Trophoblast cell (in vitro differentiated cells and primary cell): ENCODE measurements around the gene SMURF2.

Experiments used
- DNase-seq, 2 donors: peaks; one replicate each; pipeline ENCODE4 v3.0.0-alpha.2; 2016
- H2AFZ ChIP-seq: 2 replicates; pipeline ENCODE4 v1.6.1; 2013; ENCODE audit warnings: low read length, moderate library complexity, mild to moderate bottlenecking; ENCODE audit not compliant: insufficient read depth, poor library complexity
- H2AK5ac ChIP-seq: 2 replicates; pipeline ENCODE4 v1.6.1; 2013; ENCODE audit warnings: mild to moderate bottlenecking, low read length
- H2BK120ac ChIP-seq: 2 replicates; pipeline ENCODE4 v1.6.1; 2013; ENCODE audit warnings: low read length, mild to moderate bottlenecking, moderate library complexity; ENCODE audit not compliant: insufficient read depth, poor library complexity
- H2BK12ac ChIP-seq: 2 replicates; pipeline ENCODE4 v1.6.1; 2013; ENCODE audit warnings: mild to moderate bottlenecking, low read length, moderate library complexity
- H2BK5ac ChIP-seq: 2 replicates; pipeline ENCODE4 v1.6.1; 2013; ENCODE audit warnings: low read length, low read depth, moderate library complexity, mild to moderate bottlenecking; ENCODE audit not compliant: poor library complexity
- H3K14ac ChIP-seq: 2 replicates; pipeline ENCODE4 v1.6.1; 2013; ENCODE audit warnings: mild to moderate bottlenecking, low read length
- H3K18ac ChIP-seq: 2 replicates; pipeline ENCODE4 v1.6.1; 2013; ENCODE audit warnings: mild to moderate bottlenecking, low read length
- H3K23ac ChIP-seq: 2 replicates; pipeline ENCODE4 v1.6.1; 2013; ENCODE audit warnings: low read length
- H3K27ac ChIP-seq: 2 replicates; pipeline ENCODE4 v1.5.1; 2013; ENCODE audit warnings: low read depth, mild to moderate bottlenecking, inconsistent platforms, low read length, moderate library complexity
- H3K27me3 ChIP-seq: 2 replicates; pipeline ENCODE4 v1.6.1; 2013; ENCODE audit warnings: inconsistent platforms, mild to moderate bottlenecking, low read length, moderate library complexity; ENCODE audit not compliant: insufficient read depth
- H3K36me3 ChIP-seq, 2 experiments: 1 replicate in 1 of 2; 2 replicates in 1 of 2; pipeline ENCODE4 v1.6.1; 2013; ENCODE audit warnings: low read length in 2 of 2, mild to moderate bottlenecking in 2 of 2, moderate library complexity in 1 of 2; ENCODE audit not compliant: insufficient read depth in 2 of 2, control insufficient read depth in 1 of 2
- H3K4ac ChIP-seq: 2 replicates; pipeline ENCODE4 v1.6.1; 2013; ENCODE audit warnings: low read depth, mild to moderate bottlenecking, low read length, moderate library complexity
- H3K4me1 ChIP-seq, 2 experiments: 1 replicate in 1 of 2; 2 replicates in 1 of 2; pipeline ENCODE4 v1.6.1; 2013; ENCODE audit warnings: low read length in 2 of 2, mild to moderate bottlenecking in 2 of 2, moderate library complexity in 1 of 2; ENCODE audit not compliant: insufficient read depth in 2 of 2, control insufficient read depth in 1 of 2
- H3K4me2 ChIP-seq: 2 replicates; pipeline ENCODE4 v1.6.1; 2013; ENCODE audit warnings: inconsistent platforms, mild to moderate bottlenecking, low read length, moderate library complexity
- H3K4me3 ChIP-seq: 2 replicates; pipeline ENCODE4 v1.5.1; 2013; ENCODE audit warnings: mild to moderate bottlenecking, low read depth, low read length, inconsistent platforms
- H3K79me1 ChIP-seq: one replicate; pipeline ENCODE4 v1.6.1; 2013; ENCODE audit warnings: low read length
- H3K79me2 ChIP-seq: 2 replicates; pipeline ENCODE4 v1.6.1; 2013; ENCODE audit warnings: low read length, mild to moderate bottlenecking; ENCODE audit not compliant: control insufficient read depth, insufficient read depth, poor library complexity
- H3K9ac ChIP-seq: 2 replicates; pipeline ENCODE4 v1.6.1; 2013; ENCODE audit warnings: mild to moderate bottlenecking, low read length
- H3K9me3 ChIP-seq: 2 replicates; pipeline ENCODE4 v1.6.1; 2013; ENCODE audit warnings: low read depth, mild to moderate bottlenecking, control low read depth, inconsistent platforms, low read length; ENCODE audit not compliant: insufficient read depth
- H4K12ac ChIP-seq: 2 replicates; pipeline ENCODE4 v1.6.1; 2013; ENCODE audit warnings: low read depth, mild to moderate bottlenecking, low read length, moderate library complexity
- H4K8ac ChIP-seq: 2 replicates; pipeline ENCODE4 v1.6.1; 2013; ENCODE audit warnings: low read depth, mild to moderate bottlenecking, low read length, moderate library complexity
- H4K91ac ChIP-seq: one replicate; pipeline ENCODE4 v1.6.1; 2013; ENCODE audit warnings: low read depth, mild to moderate bottlenecking, low read length, moderate library complexity
- WGBS: extraction: QIAGEN DNeasy Blood & Tissue Kit; methylation state at CpG from one replicate; pipeline ENCODE4 v1.1.7; 2013; ENCODE audit warnings: missing lambda C conversion rate; ENCODE audit not compliant: insufficient read length, insufficient coverage; ENCODE audit errors: extremely low coverage; 5-methylcytosine and 5-hydroxymethylcytosine counted together

The SMURF2 gene

DNA sequence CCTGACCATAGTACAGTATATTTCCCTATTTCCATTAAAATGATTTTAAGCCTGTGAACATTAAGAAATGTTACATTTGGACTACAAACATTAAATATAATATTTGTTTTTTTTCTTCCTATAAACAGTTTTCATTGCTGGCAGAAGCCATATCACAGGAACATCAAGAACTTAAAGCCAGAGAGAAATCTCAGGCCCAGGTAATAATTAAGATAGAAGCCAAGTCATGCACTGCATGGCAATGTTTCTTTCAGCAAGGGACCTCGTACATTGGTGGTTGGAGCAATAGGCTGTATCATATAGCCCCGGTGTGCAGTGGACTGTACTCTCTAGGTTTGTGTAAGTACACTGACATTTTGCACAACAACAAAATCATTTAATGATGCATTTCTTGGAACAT, 125.2 kb downstream of the SMURF2 start:
- no peak overlapping the region for H3K27ac ChIP-seq
- no peak overlapping the region for H2AK5ac ChIP-seq
- peaks cover 2% of the 10 kb centered on the region for H3K9me3 ChIP-seq
- H3K23ac ChIP-seq: no peak overlapping the region
- no peak for DNase-seq
- H2AFZ ChIP-seq: no peak overlapping the region
- H3K79me1 ChIP-seq: no peaks in the 10 kb centered on the region
- H3K9ac ChIP-seq: no peak overlapping the region
- no peak overlapping the region for H3K4me3 ChIP-seq
- no peak overlapping the region for H4K91ac ChIP-seq
- no peak overlapping the region for H3K4ac ChIP-seq
- peaks cover 32 to 67% of the 10 kb centered on the region in 2 experiments for H3K36me3 ChIP-seq
- H3K4me2 ChIP-seq: no peak overlapping the region
- H4K8ac ChIP-seq: no peak overlapping the region
- H2BK120ac ChIP-seq: no peak overlapping the region
- H3K79me2 ChIP-seq: no peaks in the 10 kb centered on the region
- no peaks in the 10 kb centered on the region for H3K4me1 ChIP-seq
- no peak overlapping the region for H3K14ac ChIP-seq
- H2BK5ac ChIP-seq: no peak overlapping the region
- WGBS: no CpG with 5 or more reads among the region's 2 CpGs
- H3K27me3 ChIP-seq: no peaks in the 10 kb centered on the region
- no peak overlapping the region for H3K18ac ChIP-seq
- H2BK12ac ChIP-seq: no peak overlapping the region
- no peak overlapping the region for H4K12ac ChIP-seq

DNA sequence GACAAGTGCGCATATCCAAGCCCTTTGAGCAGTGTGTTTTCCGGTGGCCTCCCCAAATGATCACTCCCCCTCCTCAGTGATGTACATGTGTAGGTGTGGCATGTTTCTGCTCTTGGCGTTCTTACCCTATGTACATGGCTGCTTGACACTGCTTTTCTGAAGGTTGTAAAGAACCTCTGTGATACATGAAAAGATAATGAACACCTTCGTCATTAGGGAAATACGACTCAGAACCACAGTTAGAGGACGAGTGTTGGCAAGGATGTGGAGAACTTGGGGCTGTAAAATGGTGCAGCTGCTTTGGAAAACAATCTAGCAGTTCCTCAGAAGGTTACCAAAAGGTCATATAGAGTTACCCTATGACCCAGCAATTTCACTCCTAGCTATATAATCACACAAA, 126.8 kb downstream of the SMURF2 start:
- Histone ChIP-seq H3K9me3 (no peaks in the 10 kb centered on the region), H2BK5ac (no peak overlapping the region), H2BK12ac (no peak overlapping the region), H3K14ac (no peak overlapping the region), H2AK5ac (no peak overlapping the region), H3K9ac (no peak overlapping the region), H4K91ac (no peak overlapping the region), H2BK120ac (no peak overlapping the region), H3K27ac (no peak overlapping the region), H4K8ac (no peak overlapping the region), H3K36me3 (peaks cover 29 to 66% of the 10 kb centered on the region in 2 experiments), H3K4me3 (no peak overlapping the region), H3K23ac (no peak overlapping the region), H2AFZ (no peak overlapping the region), H3K4me1 (no peaks in the 10 kb centered on the region), H3K18ac (no peak overlapping the region), H4K12ac (no peak overlapping the region), H3K79me2 (no peaks in the 10 kb centered on the region), H3K4me2 (no peak overlapping the region), H3K79me1 (no peaks in the 10 kb centered on the region), H3K27me3 (no peaks in the 10 kb centered on the region), H3K4ac (no peak overlapping the region)
- whole genome bisulfite sequencing: no CpG with 5 or more reads among the region's 6 CpGs
- no peak for DNase-seq

DNA sequence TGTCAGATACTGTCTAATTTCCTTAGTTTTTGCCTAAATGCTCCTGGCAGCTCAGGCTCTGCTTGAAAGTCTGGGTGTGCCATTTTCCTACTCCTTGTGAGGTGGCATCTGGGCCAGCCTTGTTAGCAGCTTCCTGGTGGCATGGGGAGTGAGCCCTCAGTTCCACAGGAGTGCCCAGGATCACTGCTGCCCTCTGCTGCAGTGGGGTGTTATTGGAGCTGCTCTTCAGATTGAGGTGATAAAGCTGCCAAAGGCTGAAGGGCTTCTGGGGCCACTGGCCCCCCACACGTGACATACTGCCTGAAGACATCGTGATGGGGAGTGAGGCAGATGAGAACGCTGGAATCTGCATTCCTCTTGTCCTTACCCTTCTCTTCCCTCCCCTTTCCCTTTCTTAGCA, 127.9 kb downstream of the SMURF2 start:
- DNase-seq: no peak
- Histone ChIP-seq H3K9me3 (no peaks in the 10 kb centered on the region), H2AFZ (no peak overlapping the region), H2AK5ac (no peak overlapping the region), H3K36me3 (peaks cover 29 to 66% of the 10 kb centered on the region in 2 experiments), H3K79me1 (no peaks in the 10 kb centered on the region), H3K4me1 (no peaks in the 10 kb centered on the region), H3K79me2 (no peaks in the 10 kb centered on the region), H3K27ac (no peak overlapping the region), H4K8ac (no peak overlapping the region), H3K4ac (no peak overlapping the region), H2BK120ac (no peak overlapping the region), H4K91ac (no peak overlapping the region), H2BK12ac (no peak overlapping the region), H3K27me3 (no peaks in the 10 kb centered on the region), H4K12ac (no peak overlapping the region), H3K4me2 (no peak overlapping the region), H3K14ac (no peak overlapping the region), H2BK5ac (no peak overlapping the region), H3K23ac (no peak overlapping the region), H3K18ac (no peak overlapping the region), H3K9ac (no peak overlapping the region), H3K4me3 (no peak overlapping the region)
- WGBS: no CpG with 5 or more reads among the region's 3 CpGs

DNA sequence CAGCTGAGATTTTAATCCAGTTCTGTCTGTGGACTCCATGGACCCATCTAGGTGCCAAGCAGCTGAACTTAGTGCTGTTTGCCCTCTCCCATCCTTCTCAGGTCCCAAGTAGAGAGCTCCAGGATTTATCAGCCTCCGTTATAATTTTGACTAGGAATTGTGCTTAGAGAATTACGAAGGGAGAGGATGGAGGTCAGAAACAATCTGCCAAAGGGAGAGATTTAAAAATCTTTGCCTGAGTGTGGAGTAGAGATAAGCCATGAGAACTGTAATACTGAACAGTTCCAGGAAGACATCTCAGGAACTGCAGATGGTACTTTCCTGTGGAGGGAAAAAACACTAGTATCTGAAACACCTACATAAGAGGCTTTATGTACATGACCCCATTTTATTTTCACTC, 128.3 kb downstream of the SMURF2 start:
- Histone ChIP-seq H3K18ac (no peak overlapping the region), H3K36me3 (peaks cover 28 to 65% of the 10 kb centered on the region in 2 experiments), H3K9ac (no peak overlapping the region), H3K4me3 (no peak overlapping the region), H2AFZ (no peak overlapping the region), H3K14ac (no peak overlapping the region), H2BK12ac (no peak overlapping the region), H4K91ac (no peak overlapping the region), H2BK5ac (no peak overlapping the region), H4K8ac (no peak overlapping the region), H3K4ac (no peak overlapping the region), H3K27me3 (no peaks in the 10 kb centered on the region), H3K4me2 (no peak overlapping the region), H2BK120ac (no peak overlapping the region), H4K12ac (no peak overlapping the region), H3K9me3 (no peaks in the 10 kb centered on the region), H3K4me1 (no peaks in the 10 kb centered on the region), H3K79me2 (no peaks in the 10 kb centered on the region), H3K23ac (no peak overlapping the region), H2AK5ac (no peak overlapping the region), H3K27ac (no peak overlapping the region), H3K79me1 (no peaks in the 10 kb centered on the region)
- DNase-seq: no peak
- no CpG with 5 or more reads among the region's 2 CpGs for WGBS
